ENCODE results near the gene DENND1A. TPM values are rescaled to one million over a fixed set of nuclear protein-coding genes. Genes with fewer than 3 reads are reported as not detected.

DENND1A gene
- total and polyA plus RNA-seq, 4 experiments from 2014 or later: 1.4 to 14.2 (median 9.9) TPM

GRCh38 chr9:123926941-123927340, 3.0 kb downstream of the DENND1A start:
- no peak overlapping the region for H3K27ac Mint-ChIP-seq
- Histone ChIP-seq H3K27me3 (ENCODE audit: insufficient read depth, low read length) (no peaks in the 10 kb centered on the region), H3K4me1 (ENCODE audit: insufficient read depth, low read length) (peaks cover 25% of the 10 kb centered on the region), H3K27ac (ENCODE audit: low read depth, low read length) (no peak overlapping the region), H3K36me3 (ENCODE audit: insufficient read depth, low read length) (no peaks in the 10 kb centered on the region), H3K4me3 (ENCODE audit: low read length in 2 of 2) (no peak overlapping the region), H3K9me3 (ENCODE audit: control insufficient read depth in 1 of 2, low read length in 2 of 2) (no peaks in the 10 kb centered on the region)
- CTCF ChIA-PET (ENCODE audit: partially characterized antibody): no interaction called here
- no peaks in the 10 kb centered on the region for H3K27me3 Mint-ChIP-seq
- peak overlapping the region in 1 of 8 donors; percentile 53 for H3K4me3 Mint-ChIP-seq
- no peak for DNase-seq
- intact Hi-C loops (cut with micrococcal nuclease): no loop called here
- peaks cover 25 to 37% (median 36%) of the 10 kb centered on the region in 4 donors for H3K4me1 Mint-ChIP-seq
- peaks cover 0 to 2% (median 0%) of the 10 kb centered on the region in 8 donors for H3K9me3 Mint-ChIP-seq
- H3K36me3 Mint-ChIP-seq: peaks cover 3 to 5% of the 10 kb centered on the region in 2 donors
- POLR2A ChIA-PET (ENCODE audit: partially characterized antibody): interaction anchor here (1.2 kb wide), 1 partner anchor 25 kb away, joined by 3 read pairs; no protein-coding TSS in a partner anchor

- Mint-ChIP-seq H3K9me3 (peaks cover 0 to 2% (median 0%) of the 10 kb centered on the region in 8 donors), H3K27me3 (no peaks in the 10 kb centered on the region), H3K27ac (no peak overlapping the region), H3K4me1 (peaks cover 26 to 41% (median 35%) of the 10 kb centered on the region in 4 donors), H3K4me3 (no peak overlapping the region), H3K36me3 (peaks cover 5 to 7% of the 10 kb centered on the region in 2 donors)
- Histone ChIP-seq H3K4me3 (ENCODE audit: low read length in 2 of 2) (no peak overlapping the region), H3K36me3 (ENCODE audit: insufficient read depth, low read length) (no peaks in the 10 kb centered on the region), H3K4me1 (ENCODE audit: insufficient read depth, low read length) (peaks cover 25% of the 10 kb centered on the region), H3K27me3 (ENCODE audit: insufficient read depth, low read length) (no peaks in the 10 kb centered on the region), H3K9me3 (ENCODE audit: control insufficient read depth in 1 of 2, low read length in 2 of 2) (no peaks in the 10 kb centered on the region), H3K27ac (ENCODE audit: low read depth, low read length) (no peak overlapping the region)
- DNase-seq: no peak
- ChIA-PET CTCF (ENCODE audit: partially characterized antibody) (no interaction called here), POLR2A (ENCODE audit: partially characterized antibody) (no interaction called here)
- intact Hi-C loops (cut with micrococcal nuclease): no loop called here
Measured at GRCh38 chr9:123925819-123926218, 4.1 kb downstream of the DENND1A start.

- no peak for DNase-seq
- Histone ChIP-seq H3K4me1 (ENCODE audit: insufficient read depth, low read length) (peaks cover 20% of the 10 kb centered on the region), H3K36me3 (ENCODE audit: insufficient read depth, low read length) (no peaks in the 10 kb centered on the region), H3K27ac (ENCODE audit: low read depth, low read length) (no peak overlapping the region), H3K4me3 (ENCODE audit: low read length in 2 of 2) (no peak overlapping the region), H3K27me3 (ENCODE audit: insufficient read depth, low read length) (no peaks in the 10 kb centered on the region), H3K9me3 (ENCODE audit: control insufficient read depth in 1 of 2, low read length in 2 of 2) (no peaks in the 10 kb centered on the region)
- intact Hi-C loops (cut with micrococcal nuclease): no loop called here
- ChIA-PET CTCF (ENCODE audit: partially characterized antibody) (no interaction called here), POLR2A (ENCODE audit: partially characterized antibody) (no interaction called here)
- H3K4me3 Mint-ChIP-seq: no peak overlapping the region
- peaks cover 23 to 38% (median 28%) of the 10 kb centered on the region in 4 donors for H3K4me1 Mint-ChIP-seq
- peaks cover 2 to 10% of the 10 kb centered on the region in 2 donors for H3K36me3 Mint-ChIP-seq
- H3K9me3 Mint-ChIP-seq: peaks cover 0 to 2% (median 0%) of the 10 kb centered on the region in 8 donors
- no peaks in the 10 kb centered on the region for H3K27me3 Mint-ChIP-seq
- H3K27ac Mint-ChIP-seq: no peak overlapping the region
Measured at GRCh38 chr9:123925161-123925560, 4.8 kb downstream of the DENND1A start.

GRCh38 chr9:123924727-123925126, 5.2 kb downstream of the DENND1A start:
- no peaks in the 10 kb centered on the region for H3K27me3 Mint-ChIP-seq
- H3K9me3 Mint-ChIP-seq: peaks cover 0 to 2% (median 0%) of the 10 kb centered on the region in 8 donors
- POLR2A ChIA-PET (ENCODE audit: partially characterized antibody): no interaction called here
- peaks cover 2 to 10% of the 10 kb centered on the region in 2 donors for H3K36me3 Mint-ChIP-seq
- H3K36me3 ChIP-seq (ENCODE audit: insufficient read depth, low read length): no peaks in the 10 kb centered on the region
- peaks cover 23 to 38% (median 28%) of the 10 kb centered on the region in 4 donors for H3K4me1 Mint-ChIP-seq
- H3K27me3 ChIP-seq (ENCODE audit: insufficient read depth, low read length): no peaks in the 10 kb centered on the region
- no peak overlapping the region for H3K4me3 Mint-ChIP-seq
- no peak for DNase-seq
- peaks cover 20% of the 10 kb centered on the region for H3K4me1 ChIP-seq (ENCODE audit: insufficient read depth, low read length)
- H3K27ac ChIP-seq (ENCODE audit: low read depth, low read length): no peak overlapping the region
- H3K9me3 ChIP-seq (ENCODE audit: control insufficient read depth in 1 of 2, low read length in 2 of 2): no peaks in the 10 kb centered on the region
- intact Hi-C loops (cut with micrococcal nuclease): no loop called here
- H3K27ac Mint-ChIP-seq: no peak overlapping the region
- CTCF ChIA-PET (ENCODE audit: partially characterized antibody): no interaction called here
- H3K4me3 ChIP-seq (ENCODE audit: low read length in 2 of 2): no peak overlapping the region

- Mint-ChIP-seq H3K36me3 (peaks cover 0 to 10% of the 10 kb centered on the region in 2 donors), H3K27ac (no peak overlapping the region), H3K4me3 (peak overlapping the region in 1 of 8 donors; percentile 26), H3K9me3 (peaks cover 0 to 2% (median 0%) of the 10 kb centered on the region in 8 donors), H3K4me1 (peaks cover 20 to 35% (median 24%) of the 10 kb centered on the region in 4 donors), H3K27me3 (no peaks in the 10 kb centered on the region)
- Histone ChIP-seq H3K4me3 (ENCODE audit: low read length in 2 of 2) (no peak overlapping the region), H3K4me1 (ENCODE audit: insufficient read depth, low read length) (peaks cover 16% of the 10 kb centered on the region), H3K36me3 (ENCODE audit: insufficient read depth, low read length) (no peaks in the 10 kb centered on the region), H3K27ac (ENCODE audit: low read depth, low read length) (no peak overlapping the region), H3K27me3 (ENCODE audit: insufficient read depth, low read length) (no peaks in the 10 kb centered on the region), H3K9me3 (ENCODE audit: control insufficient read depth in 1 of 2, low read length in 2 of 2) (no peaks in the 10 kb centered on the region)
- intact Hi-C loops (cut with micrococcal nuclease): no loop called here
- no peak for DNase-seq
- CTCF ChIA-PET (ENCODE audit: partially characterized antibody): no interaction called here
- POLR2A ChIA-PET (ENCODE audit: partially characterized antibody): no interaction called here
Measured at GRCh38 chr9:123923884-123924283, 6.0 kb downstream of the DENND1A start.

GRCh38 chr9:123923377-123923776, 6.5 kb downstream of the DENND1A start:
- DNase-seq: no peak
- peak overlapping the region in 1 of 8 donors; percentile 26 for H3K4me3 Mint-ChIP-seq
- POLR2A ChIA-PET (ENCODE audit: partially characterized antibody): no interaction called here
- no peaks in the 10 kb centered on the region for H3K27me3 Mint-ChIP-seq
- peaks cover 15 to 32% (median 19%) of the 10 kb centered on the region in 4 donors for H3K4me1 Mint-ChIP-seq
- Histone ChIP-seq H3K4me1 (ENCODE audit: insufficient read depth, low read length) (peaks cover 11% of the 10 kb centered on the region), H3K36me3 (ENCODE audit: insufficient read depth, low read length) (no peaks in the 10 kb centered on the region), H3K9me3 (ENCODE audit: control insufficient read depth in 1 of 2, low read length in 2 of 2) (no peaks in the 10 kb centered on the region), H3K4me3 (ENCODE audit: low read length in 2 of 2) (no peak overlapping the region), H3K27me3 (ENCODE audit: insufficient read depth, low read length) (no peaks in the 10 kb centered on the region), H3K27ac (ENCODE audit: low read depth, low read length) (no peak overlapping the region)
- peaks cover 0 to 10% of the 10 kb centered on the region in 2 donors for H3K36me3 Mint-ChIP-seq
- intact Hi-C loops (cut with micrococcal nuclease): no loop called here
- peaks cover 0 to under 1% (median 0%) of the 10 kb centered on the region in 8 donors for H3K9me3 Mint-ChIP-seq
- CTCF ChIA-PET (ENCODE audit: partially characterized antibody): no interaction called here
- peak overlapping the region in 1 of 7 donors; percentile 36 for H3K27ac Mint-ChIP-seq

- H3K4me3 ChIP-seq (ENCODE audit: low read length in 2 of 2): no peak overlapping the region
- no peaks in the 10 kb centered on the region for H3K27me3 Mint-ChIP-seq
- CTCF ChIA-PET (ENCODE audit: partially characterized antibody): no interaction called here
- H3K4me1 ChIP-seq (ENCODE audit: insufficient read depth, low read length): peaks cover 6% of the 10 kb centered on the region
- H3K9me3 Mint-ChIP-seq: no peaks in the 10 kb centered on the region
- no peaks in the 10 kb centered on the region for H3K9me3 ChIP-seq (ENCODE audit: control insufficient read depth in 1 of 2, low read length in 2 of 2)
- no peak overlapping the region for H3K27ac ChIP-seq (ENCODE audit: low read depth, low read length)
- peaks cover 0 to 10% of the 10 kb centered on the region in 2 donors for H3K36me3 Mint-ChIP-seq
- POLR2A ChIA-PET (ENCODE audit: partially characterized antibody): no interaction called here
- peaks cover 11 to 27% (median 15%) of the 10 kb centered on the region in 4 donors for H3K4me1 Mint-ChIP-seq
- H3K36me3 ChIP-seq (ENCODE audit: insufficient read depth, low read length): no peaks in the 10 kb centered on the region
- DNase-seq: no peak
- H3K27me3 ChIP-seq (ENCODE audit: insufficient read depth, low read length): no peaks in the 10 kb centered on the region
- H3K27ac Mint-ChIP-seq: no peak overlapping the region
- intact Hi-C loops (cut with micrococcal nuclease): no loop called here
- no peak overlapping the region for H3K4me3 Mint-ChIP-seq
Measured at GRCh38 chr9:123922911-123923310, 7.0 kb downstream of the DENND1A start.
